CD4-positive, alpha-beta T cell treated with Interleukin-15 for 4 hours (primary cell): Measurements from ENCODE around the gene DCAF10.
"Not testable (repeated sequence)": the region's sequence is repeated elsewhere in the genome, so short reads cannot be mapped to it uniquely, and the experiment has no call there.

Experiments used
- DNase-seq: peaks from one replicate; pipeline ENCODE4 v3.0.0-alpha.2; 2020; ENCODE audit warnings: low spot score

Gene DCAF10

GRCh38 chr9:37908698-37909186 is 108.1 kb downstream of the DCAF10 start:
- DNase-seq = no peak

DNA sequence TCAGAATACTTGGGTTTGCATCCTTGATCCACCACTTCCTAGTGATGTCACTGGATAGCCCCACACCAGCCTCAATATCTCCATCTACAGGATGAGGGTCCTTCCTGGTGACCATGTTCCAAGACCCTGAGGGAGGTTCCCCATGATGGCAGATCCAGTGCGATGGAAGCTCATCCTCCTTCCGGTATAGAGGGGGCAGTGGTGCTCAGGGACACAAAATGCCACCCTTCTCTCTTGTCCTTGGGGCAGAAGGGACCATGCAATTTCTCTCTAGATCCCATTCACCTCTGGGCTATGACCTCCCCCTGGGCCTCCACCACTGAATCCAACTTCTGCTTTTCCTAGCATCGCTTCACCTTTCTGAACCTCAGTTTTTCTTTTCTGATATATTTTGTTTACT is 108.7 kb downstream of the DCAF10 start:
- no peak for DNase-seq

DNA sequence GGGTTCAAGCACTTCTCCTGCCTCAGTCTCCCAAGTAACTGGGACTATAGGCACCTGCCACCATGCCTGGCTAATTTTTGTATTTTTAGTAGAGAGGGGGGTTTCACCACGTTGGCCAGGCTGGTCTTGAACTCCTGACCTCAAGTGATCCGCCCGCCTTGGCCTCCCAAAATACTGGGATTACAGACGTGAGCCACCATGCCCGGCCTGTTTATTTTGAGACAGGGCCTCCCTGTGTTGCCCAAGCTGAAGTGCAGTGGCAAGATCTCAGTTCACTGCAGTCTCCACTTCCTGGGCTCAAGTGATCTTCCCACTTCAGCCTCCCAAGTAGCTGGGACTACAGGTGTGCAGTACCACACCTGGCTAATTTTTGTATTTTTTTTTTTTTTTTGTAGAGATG is 109.2 kb downstream of the DCAF10 start:
- DNase-seq = not testable (repeated sequence)

DNA sequence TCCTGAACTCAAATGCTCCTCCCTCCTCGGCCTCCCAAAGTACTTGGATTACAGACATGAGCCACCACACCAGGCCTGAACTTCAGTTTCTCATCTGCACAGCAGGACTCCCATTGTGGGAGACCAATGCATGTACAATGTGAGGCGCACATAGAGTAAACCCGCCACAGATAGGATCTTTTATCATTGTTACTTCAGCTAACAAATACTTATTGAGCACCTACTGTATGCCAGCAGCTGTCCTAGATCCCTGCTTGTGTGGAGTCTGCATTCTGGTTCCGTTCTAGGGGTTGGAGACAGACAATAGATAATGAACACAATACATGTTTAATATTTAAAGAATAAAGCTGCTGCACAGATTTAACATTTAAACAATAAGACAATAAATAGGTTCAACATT is 109.7 kb downstream of the DCAF10 start:
- no peak for DNase-seq

DNA sequence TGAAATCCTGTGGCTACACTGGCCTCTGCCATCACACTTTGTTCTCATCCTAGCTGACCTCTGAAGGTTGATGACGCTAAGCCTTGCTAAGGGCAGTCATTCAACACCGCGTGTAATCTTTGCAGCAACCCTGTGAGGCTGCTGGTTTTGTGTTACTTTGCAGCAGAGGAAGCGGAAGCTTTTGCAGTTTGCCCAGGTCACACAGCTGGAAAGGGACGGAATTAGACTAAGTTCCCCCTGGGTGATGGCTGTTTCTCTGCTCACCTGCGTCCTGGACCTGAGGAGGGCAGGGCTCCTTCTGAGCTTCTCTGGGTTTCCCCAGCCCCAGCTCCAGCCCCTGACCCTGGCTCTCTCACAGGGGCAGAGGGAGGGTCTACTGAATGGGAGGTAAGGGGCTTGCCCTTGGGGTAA is 110.7 kb downstream of the DCAF10 start:
- DNase-seq = no peak

DNA sequence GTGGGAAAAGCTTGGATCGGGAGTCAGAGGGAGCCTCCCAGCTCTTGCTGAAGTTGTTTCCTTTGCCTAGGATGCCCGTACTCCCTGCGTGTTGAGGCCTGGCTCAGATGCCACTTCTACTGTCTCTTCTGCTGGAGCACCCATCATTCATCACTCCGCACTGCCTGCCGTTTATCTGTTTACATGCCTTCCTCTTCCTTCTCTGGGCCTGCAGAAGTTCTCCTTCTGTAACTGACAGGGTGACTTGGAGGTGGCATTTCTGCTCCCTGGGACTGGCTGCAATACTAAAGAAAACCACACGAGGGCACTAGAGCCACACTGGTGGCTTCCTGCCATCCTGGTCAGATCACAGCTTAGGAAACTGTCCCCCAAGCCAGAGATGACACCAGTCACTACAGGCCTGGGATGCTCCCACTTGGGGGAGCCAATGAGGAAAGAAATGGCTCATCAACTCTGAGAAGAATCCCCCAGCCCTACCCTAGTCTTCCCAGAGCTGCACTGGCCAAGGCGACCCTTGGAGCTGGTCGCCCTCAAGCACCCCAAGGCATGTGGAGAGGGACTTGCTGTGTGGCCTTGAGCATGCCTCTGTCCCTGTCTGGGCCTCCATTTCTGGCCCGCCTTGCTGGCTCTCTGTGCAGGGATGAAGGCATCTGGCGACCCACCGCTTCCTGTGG is 113.0 kb downstream of the DCAF10 start:
- peak; percentile 83 for DNase-seq

DNA sequence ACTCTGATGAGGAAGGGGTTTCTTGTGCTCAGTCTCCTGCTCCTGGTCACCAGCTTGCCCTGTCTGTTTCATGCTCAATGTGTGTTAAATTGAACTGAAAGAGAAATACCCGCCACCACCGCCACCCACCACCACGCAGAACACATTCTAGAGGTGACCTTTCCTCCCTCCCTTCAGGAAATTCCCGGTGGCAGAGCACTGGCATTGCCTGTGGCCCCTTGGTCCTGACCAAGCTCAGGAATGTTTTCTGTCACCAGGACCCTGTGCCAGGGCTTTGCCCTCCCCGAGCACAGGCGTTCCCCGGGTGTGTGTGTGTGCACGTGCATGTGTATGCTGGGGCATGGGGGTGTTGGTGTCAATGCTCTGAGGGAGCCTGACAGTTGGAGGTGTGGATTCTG is 113.6 kb downstream of the DCAF10 start:
- no peak for DNase-seq

DNA sequence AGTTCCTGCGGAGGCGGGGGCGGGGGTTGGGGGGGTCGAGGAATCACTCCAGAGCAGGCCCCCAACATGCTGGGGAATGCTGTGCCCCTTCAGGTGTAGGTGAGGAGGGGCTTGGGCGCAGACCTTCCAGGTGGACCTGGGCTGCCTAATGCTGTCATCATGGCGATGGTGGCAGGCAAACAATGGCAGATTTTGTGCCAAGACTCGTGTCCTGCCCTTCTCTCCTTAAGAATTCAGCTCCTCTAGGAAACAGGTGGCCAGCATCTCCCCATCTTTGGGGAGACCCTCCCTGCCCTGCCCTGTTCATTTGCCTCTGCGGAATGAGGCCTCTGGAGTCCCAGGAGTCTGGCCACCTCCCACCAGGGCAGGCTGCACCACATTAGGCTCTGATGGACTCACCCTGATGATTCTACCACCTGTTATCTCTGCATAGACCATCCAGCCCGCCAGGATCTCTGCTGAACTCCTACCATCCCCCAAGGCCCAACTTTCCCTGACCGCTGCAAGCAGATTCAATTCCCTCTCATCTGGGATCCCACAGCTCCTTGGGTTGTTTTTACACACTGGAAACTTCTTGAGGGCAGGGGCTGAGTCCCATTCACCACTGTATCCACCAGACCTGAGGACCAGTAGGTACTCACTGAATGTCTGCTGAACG is 114.2 kb downstream of the DCAF10 start:
- no peak for DNase-seq

GRCh38 chr9:37915911-37916470 is 115.4 kb downstream of the DCAF10 start:
- no peak for DNase-seq

DNA sequence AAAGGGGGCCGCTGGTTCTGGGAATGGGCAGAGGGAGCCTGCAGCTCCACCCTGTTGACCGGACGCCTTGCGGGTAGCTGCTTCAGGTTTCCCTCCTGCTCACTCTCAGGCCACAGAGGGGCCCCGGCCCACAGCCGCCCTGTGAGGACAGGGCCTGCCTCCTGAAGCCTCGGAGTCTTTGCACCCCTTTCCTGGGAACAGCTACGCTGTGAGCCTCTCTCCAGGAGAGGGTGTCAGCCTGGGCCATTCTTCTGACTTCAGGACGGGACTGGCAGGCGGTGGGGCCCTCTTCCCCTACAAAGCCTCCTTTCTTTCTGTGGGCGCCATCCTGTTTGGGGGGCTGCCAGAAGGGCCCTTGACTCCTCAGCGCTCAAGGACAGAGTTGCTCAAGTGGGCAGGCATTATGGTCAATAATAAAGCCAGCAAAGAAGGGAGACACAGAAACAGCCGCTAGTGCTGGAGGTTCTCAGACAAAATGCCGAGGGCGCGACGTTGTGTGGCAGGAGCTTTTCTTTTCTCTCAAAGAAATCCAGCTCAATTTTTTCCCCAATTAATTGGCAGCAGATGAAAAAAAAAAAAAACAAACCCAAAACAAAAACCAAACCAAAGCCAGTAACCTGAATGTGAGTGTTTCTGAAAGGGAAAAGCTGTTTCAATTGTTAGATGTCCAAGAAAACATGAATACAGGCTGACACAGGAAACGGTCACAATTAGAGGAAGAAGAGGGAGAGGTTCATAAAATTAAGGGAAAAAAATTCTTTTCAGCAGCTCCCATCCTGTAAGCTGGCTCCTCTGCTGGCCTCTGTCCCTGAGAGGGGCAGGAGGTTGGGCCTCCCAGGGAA is 116.1 kb downstream of the DCAF10 start:
- DNase-seq = no peak
